GM19351 (cell line): ENCODE data around the gene IL16.

Experiments used
- ATAC-seq: cut with Tn5 transposase; IDR thresholded peaks from one replicate; pipeline ENCODE4 v1.9.1; 2021; ENCODE audit warnings: mild to moderate bottlenecking, moderate library complexity; ENCODE audit not compliant: unreplicated experiment

IL16 gene

GRCh38 chr15:81361891-81362290, 165.2 kb downstream of the IL16 start:
- no peak for ATAC-seq

- ATAC-seq, result no peak
Measured at GRCh38 chr15:81362790-81363189, 166.1 kb downstream of the IL16 start.

DNA sequence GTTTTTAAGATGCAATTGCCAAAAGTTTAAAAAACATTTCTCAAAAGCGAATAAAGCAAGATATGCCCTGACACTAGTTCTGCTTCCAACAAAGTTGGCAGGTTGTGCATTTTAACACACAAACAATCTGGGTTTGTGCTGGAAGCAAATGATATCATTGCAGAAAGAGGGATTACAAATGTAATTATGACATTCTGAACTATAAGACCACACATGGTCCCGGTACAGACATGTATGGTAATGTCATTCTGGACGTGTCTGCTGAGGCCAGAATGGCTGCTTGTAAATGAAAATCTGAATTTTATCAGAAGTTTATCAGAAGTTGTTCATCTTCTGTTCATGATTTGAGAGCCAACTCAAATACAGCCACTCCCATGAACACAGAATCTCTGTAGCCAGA, 166.6 kb downstream of the IL16 start:
- no peak for ATAC-seq
